ENCODE results near the gene TMEM59L. TPM values are rescaled to one million over a fixed set of nuclear protein-coding genes. Genes with fewer than 3 reads are reported as not detected.

TMEM59L gene
- total and polyA plus RNA-seq, 2 of the 13 experiments (the other 11 are each of a cell fraction or from before 2014, with no cell fraction given) = 0.97 to 5.5 TPM

- TF ChIP-seq BRD4 (CRISPR knock-in tag; IDR thresholded peaks at IDR 0.05) (peak; percentile 91), ZBTB40 (IDR thresholded peaks at IDR 0.05) (no peak), ZBTB40 (CRISPR knock-in tag; IDR thresholded peaks at IDR 0.05) (no peak; the same call in 1 of the 2 replicates), CEBPG (CRISPR knock-in tag; IDR thresholded peaks at IDR 0.05) (0 out of 2 replicates have a peak, but pooled peaks have one; percentile 4), POLR2G (IDR thresholded peaks at IDR 0.05; ENCODE audit: low read depth, low read length) (peak; percentile 91), ZFP82 (CRISPR knock-in tag; IDR thresholded peaks at IDR 0.05; ENCODE audit: borderline replicate concordance) (0 out of 2 replicates have a peak, but pooled peaks have one; percentile 64), CC2D1A (CRISPR knock-in tag; IDR thresholded peaks at IDR 0.05) (no peak), ZNF891 (CRISPR knock-in tag; IDR thresholded peaks at IDR 0.05) (no peak), CREB3 (CRISPR knock-in tag; IDR thresholded peaks at IDR 0.05) (no peak; the same call in 1 of the 2 replicates), ZNF275 (CRISPR knock-in tag; IDR thresholded peaks at IDR 0.05; ENCODE audit: borderline replicate concordance) (peak; percentile 75; the same call in 1 of the 2 replicates), BCLAF1 (IDR thresholded peaks at IDR 0.05) (no peak), HDAC1 (CRISPR knock-in tag; IDR thresholded peaks at IDR 0.05) (peak; percentile 82), NFE2L2 (IDR thresholded peaks at IDR 0.05; ENCODE audit: low read length) (no peak), ZNF253 (CRISPR knock-in tag; IDR thresholded peaks at IDR 0.05; ENCODE audit: borderline replicate concordance) (no peak), ZNF772 (CRISPR knock-in tag; IDR thresholded peaks at IDR 0.05) (peak; percentile 82; the same call in 1 of the 2 replicates)
Measured at GRCh38 chr19:18588611-18589379, 23.9 kb upstream of the TMEM59L start, which contains the start of gene REX1BD (continued).
